ENCODE measurements around the gene ABCA1. TPM values are rescaled to one million over a fixed set of nuclear protein-coding genes. Genes with fewer than 3 reads are reported as not detected.
A peak's percentile ranks its signal among the peaks of the same experiment; 100 is the strongest.

ABCA1 gene
- total and polyA plus RNA-seq, 2 of the 13 experiments (the other 11 are each of a cell fraction or from before 2014, with no cell fraction given), result 26.8 to 63.8 TPM

GRCh38 chr9:104885818-104886709 lies 41.9 kb downstream of the ABCA1 start (continued):
- 0 out of 2 replicates have a peak, but pooled peaks have one; percentile 43 for TF ChIP-seq KDM3A (CRISPR knock-in tag; IDR thresholded peaks at IDR 0.05; ENCODE audit: low read depth)
- no peak for TF ChIP-seq AGO2 (optimal IDR thresholded peaks at IDR 0.05; ENCODE audit: low read depth, low read length)
- TF ChIP-seq ZNF44 (CRISPR knock-in tag; IDR thresholded peaks at IDR 0.05), result no peak
- no peak for TF ChIP-seq ZNF282 (IDR thresholded peaks at IDR 0.05; ENCODE audit: partially characterized antibody)
- TF ChIP-seq CREB1 (IDR thresholded peaks at IDR 0.05), result no peak
- peak; percentile 71 for TF ChIP-seq CREB1 (CRISPR knock-in tag; IDR thresholded peaks at IDR 0.05)
- TF ChIP-seq, protein P1, sequence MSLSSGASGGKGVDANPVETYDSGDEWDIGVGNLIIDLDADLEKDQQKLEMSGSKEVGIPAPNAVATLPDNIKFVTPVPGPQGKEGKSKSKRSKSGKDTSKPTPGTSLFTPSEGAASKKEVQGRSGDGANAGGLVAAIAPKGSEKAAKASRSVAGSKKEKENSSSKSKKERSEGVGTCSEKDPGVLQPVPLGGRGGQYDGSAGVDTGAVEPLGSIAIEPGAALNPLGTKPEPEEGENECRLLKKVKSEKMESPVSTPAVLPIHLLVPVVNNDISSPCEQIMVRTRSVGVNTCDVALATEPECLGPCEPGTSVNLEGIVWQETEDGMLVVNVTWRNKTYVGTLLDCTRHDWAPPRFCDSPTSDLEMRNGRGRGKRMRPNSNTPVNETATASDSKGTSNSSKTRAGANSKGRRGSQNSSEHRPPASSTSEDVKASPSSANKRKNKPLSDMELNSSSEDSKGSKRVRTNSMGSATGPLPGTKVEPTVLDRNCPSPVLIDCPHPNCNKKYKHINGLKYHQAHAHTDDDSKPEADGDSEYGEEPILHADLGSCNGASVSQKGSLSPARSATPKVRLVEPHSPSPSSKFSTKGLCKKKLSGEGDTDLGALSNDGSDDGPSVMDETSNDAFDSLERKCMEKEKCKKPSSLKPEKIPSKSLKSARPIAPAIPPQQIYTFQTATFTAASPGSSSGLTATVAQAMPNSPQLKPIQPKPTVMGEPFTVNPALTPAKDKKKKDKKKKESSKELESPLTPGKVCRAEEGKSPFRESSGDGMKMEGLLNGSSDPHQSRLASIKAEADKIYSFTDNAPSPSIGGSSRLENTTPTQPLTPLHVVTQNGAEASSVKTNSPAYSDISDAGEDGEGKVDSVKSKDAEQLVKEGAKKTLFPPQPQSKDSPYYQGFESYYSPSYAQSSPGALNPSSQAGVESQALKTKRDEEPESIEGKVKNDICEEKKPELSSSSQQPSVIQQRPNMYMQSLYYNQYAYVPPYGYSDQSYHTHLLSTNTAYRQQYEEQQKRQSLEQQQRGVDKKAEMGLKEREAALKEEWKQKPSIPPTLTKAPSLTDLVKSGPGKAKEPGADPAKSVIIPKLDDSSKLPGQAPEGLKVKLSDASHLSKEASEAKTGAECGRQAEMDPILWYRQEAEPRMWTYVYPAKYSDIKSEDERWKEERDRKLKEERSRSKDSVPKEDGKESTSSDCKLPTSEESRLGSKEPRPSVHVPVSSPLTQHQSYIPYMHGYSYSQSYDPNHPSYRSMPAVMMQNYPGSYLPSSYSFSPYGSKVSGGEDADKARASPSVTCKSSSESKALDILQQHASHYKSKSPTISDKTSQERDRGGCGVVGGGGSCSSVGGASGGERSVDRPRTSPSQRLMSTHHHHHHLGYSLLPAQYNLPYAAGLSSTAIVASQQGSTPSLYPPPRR (CRISPR knock-in tag; IDR thresholded peaks at IDR 0.05; ENCODE audit: borderline replicate concordance), result peak; percentile 92
- peak; percentile 59 for TF ChIP-seq HOXA3 (CRISPR knock-in tag; IDR thresholded peaks at IDR 0.05)
- no peak for TF ChIP-seq ZNF251 (CRISPR knock-in tag; IDR thresholded peaks at IDR 0.05)
- no peak for TF ChIP-seq GLI4 (CRISPR knock-in tag; IDR thresholded peaks at IDR 0.05; ENCODE audit: borderline replicate concordance)
- TF ChIP-seq DBP (CRISPR knock-in tag; IDR thresholded peaks at IDR 0.05; ENCODE audit: not compliant biosample characterization), result no peak
- TF ChIP-seq HDAC2 (CRISPR knock-in tag; IDR thresholded peaks at IDR 0.05), result peak; percentile 95
- no peak for TF ChIP-seq NR3C1 (CRISPR knock-in tag; IDR thresholded peaks at IDR 0.05)
- 0 out of 2 replicates have a peak, but pooled peaks have one; percentile 46 for TF ChIP-seq ADNP (CRISPR knock-in tag; IDR thresholded peaks at IDR 0.05)
- TF ChIP-seq ZNF513 (CRISPR knock-in tag; conservative IDR thresholded peaks at IDR 0.05), result no peak
- TF ChIP-seq ATF1 (CRISPR knock-in tag; IDR thresholded peaks at IDR 0.05), result peak; percentile 36; the same call in 1 of the 2 replicates
- TF ChIP-seq HES4 (CRISPR knock-in tag; IDR thresholded peaks at IDR 0.05; ENCODE audit: borderline replicate concordance), result no peak
- TF ChIP-seq RFX3 (CRISPR knock-in tag; IDR thresholded peaks at IDR 0.05), result no peak
- TF ChIP-seq ZNF614 (CRISPR knock-in tag; IDR thresholded peaks at IDR 0.05; ENCODE audit: borderline replicate concordance), result peak; percentile 88
- no peak for TF ChIP-seq SP5 (CRISPR knock-in tag; IDR thresholded peaks at IDR 0.05; ENCODE audit: borderline replicate concordance, low read depth)
- peak; percentile 93 for TF ChIP-seq ETV5 (CRISPR knock-in tag; IDR thresholded peaks at IDR 0.05; ENCODE audit: borderline replicate concordance)
- TF ChIP-seq HDAC1 (CRISPR knock-in tag; IDR thresholded peaks at IDR 0.05), result peak; percentile 93
- no peak for TF ChIP-seq ZNF577 (CRISPR knock-in tag; IDR thresholded peaks at IDR 0.05; ENCODE audit: borderline replicate concordance, low read depth)
- no peak for TF ChIP-seq ZNF724P (CRISPR knock-in tag; IDR thresholded peaks at IDR 0.05; ENCODE audit: borderline replicate concordance)
- no peak for TF ChIP-seq PHF20 (CRISPR knock-in tag; IDR thresholded peaks at IDR 0.05)
